HG02852 (cell line): Measurements from ENCODE around the gene SLC25A29.
A peak's percentile ranks its signal among the peaks of the same experiment; 100 is the strongest.

Experiments used
- ATAC-seq: cut with Tn5 transposase; IDR thresholded peaks from one replicate; pipeline ENCODE4 v1.9.1; 2021; ENCODE audit warnings: mild to moderate bottlenecking, moderate library complexity; ENCODE audit not compliant: unreplicated experiment

The SLC25A29 gene

GRCh38 chr14:100332071-100332639 is 25.9 kb upstream of the SLC25A29 start:
- no peak for ATAC-seq

GRCh38 chr14:100330388-100330931 is 24.2 kb upstream of the SLC25A29 start:
- ATAC-seq = no peak

- no peak for ATAC-seq
Measured at GRCh38 chr14:100330007-100330344, 23.7 kb upstream of the SLC25A29 start.

GRCh38 chr14:100329233-100330006 is 23.2 kb upstream of the SLC25A29 start:
- no peak for ATAC-seq

- ATAC-seq = no peak
Measured at GRCh38 chr14:100328495-100329163, 22.4 kb upstream of the SLC25A29 start.

- ATAC-seq = no peak
Measured at GRCh38 chr14:100327128-100327527, 20.9 kb upstream of the SLC25A29 start.

GRCh38 chr14:100325958-100326357 is 19.7 kb upstream of the SLC25A29 start:
- ATAC-seq = no peak

GRCh38 chr14:100325231-100325632 is 19.0 kb upstream of the SLC25A29 start:
- no peak for ATAC-seq

- ATAC-seq = no peak
Measured at GRCh38 chr14:100323942-100324307, 17.7 kb upstream of the SLC25A29 start.

- no peak for ATAC-seq
Measured at GRCh38 chr14:100323121-100323941, 17.1 kb upstream of the SLC25A29 start, which contains the start of gene SLC25A47. Gene SLC25A47, plus strand, starts transcription at chr14:100323339. Its CDS starts 76 bp downstream, at chr14:100323415.

- no peak for ATAC-seq
Measured at GRCh38 chr14:100322138-100322957, 16.1 kb upstream of the SLC25A29 start.

- no peak for ATAC-seq
Measured at GRCh38 chr14:100321473-100322137, 15.4 kb upstream of the SLC25A29 start.

GRCh38 chr14:100320157-100320856 is 14.1 kb upstream of the SLC25A29 start:
- ATAC-seq = no peak

GRCh38 chr14:100317912-100318808 is 11.9 kb upstream of the SLC25A29 start:
- peak; percentile 79 for ATAC-seq

GRCh38 chr14:100317389-100317788 is 11.1 kb upstream of the SLC25A29 start:
- ATAC-seq = no peak

GRCh38 chr14:100314724-100315123 is 8.5 kb upstream of the SLC25A29 start:
- ATAC-seq = no peak

- no peak for ATAC-seq
Measured at GRCh38 chr14:100313464-100314230, 7.4 kb upstream of the SLC25A29 start.
